H1 (cell line): ENCODE results near the gene DVL1. TPM values are rescaled to one million over a fixed set of nuclear protein-coding genes. Genes with fewer than 3 reads are reported as not detected.

Experiments
- CTCF ChIA-PET: fragments of 300-600 bp; sonication (Branson Sonifier 250); formaldehyde crosslinking; loops from one replicate; lab custom pipeline; 2021; ENCODE audit not compliant: partially characterized antibody; lab: Charles Lee
- POLR2A ChIA-PET: fragments of 300-600 bp; sonication (Branson Sonifier 250); formaldehyde crosslinking; loops from one replicate; lab custom pipeline; 2021; ENCODE audit warnings: inconsistent platforms; ENCODE audit not compliant: partially characterized antibody; lab: Charles Lee
- DNase-seq, 2 experiments: peaks; one replicate each; pipeline versions ENCODE4 v3.0.0 to v3.0.0-alpha.2; 2010 to 2022; ENCODE audit warnings: low spot score in 2 of 2, low read depth in 1 of 2, mixed read lengths in 1 of 2
- FAIRE-seq: peaks from 2 replicates; lab custom pipeline; 2011; peaks lifted over from hg19 to GRCh38; lab: Jason Lieb, UNC
- H2AFZ ChIP-seq: 2 replicates; pipeline ENCODE4 v1.8.1; 2012; ENCODE audit warnings: low read length, inconsistent platforms
- H2AK5ac ChIP-seq: 2 replicates; pipeline ENCODE4 v1.6.1; 2013; ENCODE audit warnings: low read depth, low read length
- H2BK120ac ChIP-seq: replicated peaks from 2 replicates; pipeline ENCODE3; 2013; ENCODE audit warnings: low read depth, low read length, inconsistent platforms
- H2BK12ac ChIP-seq: 2 replicates; pipeline ENCODE4 v1.6.1; 2013; ENCODE audit warnings: low read depth, low read length
- H2BK15ac ChIP-seq: 2 replicates; pipeline ENCODE4 v1.6.1; 2013; ENCODE audit warnings: low read length
- H2BK20ac ChIP-seq: 2 replicates; pipeline ENCODE4 v1.6.1; 2013; ENCODE audit warnings: low read length
- H2BK5ac ChIP-seq: 2 replicates; pipeline ENCODE4 v1.6.1; 2013; ENCODE audit warnings: low read depth, low read length
- H3K14ac ChIP-seq: 2 replicates; pipeline ENCODE4 v1.6.1; 2013; ENCODE audit warnings: inconsistent platforms; ENCODE audit not compliant: insufficient read length
- H3K18ac ChIP-seq: 2 replicates; pipeline ENCODE4 v1.6.1; 2013; ENCODE audit warnings: low read length; ENCODE audit errors: extremely low read depth
- H3K23ac ChIP-seq: 2 replicates; pipeline ENCODE4 v1.6.1; 2013; ENCODE audit warnings: inconsistent platforms; ENCODE audit not compliant: insufficient read length
- H3K23me2 ChIP-seq: 2 replicates; pipeline ENCODE4 v1.6.1; 2013; ENCODE audit warnings: low read depth, low read length
- H3K27ac ChIP-seq: 2 replicates; pipeline ENCODE4 v1.6.1; 2011; ENCODE audit warnings: low read depth, low read length, inconsistent platforms
- H3K27me3 ChIP-seq, 4 experiments: replicated peaks in 1 of 4; 1 replicate in 1 of 4; 2 replicates in 3 of 4; pipeline versions ENCODE4 v1.6.1 to v1.8.1; 2011 to 2013; ENCODE audit warnings: low read length in 3 of 4, mild to moderate bottlenecking in 3 of 4, inconsistent platforms in 2 of 4, mixed read lengths in 2 of 4, moderate library complexity in 1 of 4; ENCODE audit not compliant: control insufficient read depth in 3 of 4, insufficient read depth in 3 of 4; ENCODE audit errors: extremely low read depth in 1 of 4
- H3K36me3 ChIP-seq, 4 experiments: 2 replicates each; pipeline versions ENCODE4 v1.6.1 to v1.8.1; 2011 to 2013; ENCODE audit warnings: mild to moderate bottlenecking in 4 of 4, low read length in 3 of 4, moderate library complexity in 2 of 4, control low read depth in 1 of 4, inconsistent platforms in 1 of 4; ENCODE audit not compliant: insufficient read depth in 4 of 4, control insufficient read depth in 2 of 4
- H3K4ac ChIP-seq: replicated peaks from 2 replicates; pipeline ENCODE3; 2013; ENCODE audit warnings: low read length, low read depth, mixed read lengths, inconsistent platforms; ENCODE audit not compliant: insufficient read length
- H3K4me1 ChIP-seq, 4 experiments: replicated peaks in 1 of 4; 1 replicate in 1 of 4; 2 replicates in 3 of 4; pipeline versions ENCODE4 v1.6.1 to v1.8.1; 2011 to 2013; ENCODE audit warnings: low read length in 3 of 4, inconsistent platforms in 2 of 4, mixed read lengths in 1 of 4; ENCODE audit not compliant: insufficient read depth in 4 of 4, control insufficient read depth in 3 of 4
- H3K4me2 ChIP-seq, 2 experiments: 2 replicates each; pipeline versions ENCODE4 v1.6.1 to v1.8.1; 2011 to 2013; ENCODE audit warnings: low read depth in 2 of 2, low read length in 2 of 2, control low read depth in 1 of 2, inconsistent platforms in 1 of 2, mild to moderate bottlenecking in 1 of 2; ENCODE audit not compliant: insufficient read depth in 1 of 2
- H3K4me3 ChIP-seq, 4 experiments: fragments of 200-600, 300-600 bp in 1 of 4; sonication (generic), shearing (Covaris generic), sonication (Bioruptor Twin) in 1 of 4; 2 replicates each; pipeline versions ENCODE4 v1.5.1 to v1.8.1; 2011 to 2016; ENCODE audit warnings: low read length in 4 of 4, low read depth in 3 of 4, control low read depth in 2 of 4, inconsistent platforms in 2 of 4, mild to moderate bottlenecking in 2 of 4, mixed read lengths in 1 of 4, moderate library complexity in 1 of 4; ENCODE audit not compliant: insufficient read depth in 2 of 4; ENCODE audit errors: extremely low read depth in 1 of 4
- H3K56ac ChIP-seq: replicated peaks from 2 replicates; pipeline ENCODE3; 2013; ENCODE audit warnings: low read depth, mild to moderate bottlenecking, mixed read lengths, low read length, inconsistent platforms; ENCODE audit not compliant: insufficient read length
- H3K79me1 ChIP-seq: 2 replicates; pipeline ENCODE4 v1.6.1; 2013; ENCODE audit warnings: low read depth, low read length, control low read depth
- H3K79me2 ChIP-seq, 2 experiments: 2 replicates each; pipeline versions ENCODE4 v1.6.1 to v1.8.1; 2012 to 2013; ENCODE audit warnings: low read length in 2 of 2, mild to moderate bottlenecking in 2 of 2, inconsistent platforms in 1 of 2; ENCODE audit not compliant: insufficient read depth in 2 of 2, control insufficient read depth in 1 of 2
- H3K9ac ChIP-seq, 4 experiments: replicated peaks in 1 of 4; 1 replicate in 1 of 4; 2 replicates in 3 of 4; pipeline versions ENCODE4 v1.6.1 to v1.8.1; 2011 to 2013; ENCODE audit warnings: low read depth in 3 of 4, low read length in 3 of 4, control low read depth in 2 of 4, mild to moderate bottlenecking in 2 of 4, moderate library complexity in 2 of 4, inconsistent platforms in 1 of 4; ENCODE audit errors: extremely low read depth in 1 of 4
- H3K9me3 ChIP-seq, 2 experiments: 2 replicates each; pipeline versions ENCODE4 v1.6.1 to v1.8.1; 2012 to 2013; ENCODE audit warnings: mild to moderate bottlenecking in 2 of 2, moderate library complexity in 2 of 2, control low read depth in 1 of 2, inconsistent platforms in 1 of 2, low read depth in 1 of 2, low read length in 1 of 2, mixed read lengths in 1 of 2; ENCODE audit not compliant: insufficient read depth in 2 of 2
- H4K20me1 ChIP-seq, 2 experiments: replicated peaks in 1 of 2; 2 replicates each; pipeline versions ENCODE3 to v1.8.1; 2011 to 2013; ENCODE audit warnings: inconsistent platforms in 2 of 2, low read length in 2 of 2, mild to moderate bottlenecking in 1 of 2; ENCODE audit not compliant: insufficient read depth in 2 of 2, control insufficient read depth in 1 of 2
- H4K5ac ChIP-seq: 2 replicates; pipeline ENCODE4 v1.6.1; 2013; ENCODE audit warnings: low read length, low read depth, mixed read lengths, inconsistent platforms; ENCODE audit not compliant: insufficient read length
- H4K8ac ChIP-seq: 2 replicates; pipeline ENCODE4 v1.8.0; 2013; ENCODE audit warnings: mild to moderate bottlenecking, moderate library complexity, low read length, inconsistent platforms; ENCODE audit not compliant: insufficient read depth; ENCODE audit errors: extremely low read depth
- H4K91ac ChIP-seq: replicated peaks from 2 replicates; pipeline ENCODE3; 2013; ENCODE audit warnings: low read length, mixed read lengths, inconsistent platforms; ENCODE audit not compliant: insufficient read length
- CHD1 ChIP-seq: IDR thresholded peaks from 2 replicates; pipeline ENCODE4 v1.6.1; 2012; ENCODE audit warnings: low read depth, low read length, improper control_type of control experiment
- USF2 ChIP-seq: IDR thresholded peaks from 2 replicates; pipeline ENCODE4 v1.6.1; 2011; ENCODE audit warnings: low read length, improper control_type of control experiment
- WGBS, 2 experiments: shearing (Covaris generic) in 1 of 2; methylation state at CpG; one replicate each; pipeline versions ENCODE4 v1.1.6 to v1.1.7; 2013 to 2015; ENCODE audit warnings: low lambda C conversion rate in 2 of 2, mixed read lengths in 2 of 2, inconsistent platforms in 1 of 2, low coverage in 1 of 2, missing lambda C conversion rate in 1 of 2; ENCODE audit not compliant: insufficient replicate concordance in 2 of 2, insufficient coverage in 1 of 2, insufficient read length in 1 of 2; ENCODE audit errors: extremely low coverage in 1 of 2, missing lambda C conversion rate in 1 of 2; 5-methylcytosine and 5-hydroxymethylcytosine counted together
- polyA plus RNA-seq, 7 experiments: library from polyadenylated mRNA; depleted of rRNA in 3 of 7; stranded (reverse) in 5 of 7; unstranded in 2 of 7; fragments of >200 nt in 5 of 7; fragments of 200-250 nt in 2 of 7; gene quantifications; 1 replicate in 5 of 7; 2 replicates in 1 of 7; 4 replicates in 1 of 7; pipeline versions ENCODE4 v1.2.1 to v1.2.3, GENCODE V29; 2011 to 2013; ENCODE audit warnings: missing spikeins in 2 of 7, mixed read lengths in 2 of 7
- total RNA-seq: library from RNA; stranded (reverse); fragmentation: NEBNext Ultra II Directional; extraction: Animal tissue kit (Norgen Biotek cat#: 25700); gene quantifications from 2 replicates; pipeline ENCODE4 v1.2.1, GENCODE V29; 2021

The DVL1 gene
- total and polyA plus RNA-seq, 2 of the 8 experiments (the other 6 are each of a cell fraction or from before 2014, with no cell fraction given) = 39.4 to 58.9 TPM

GRCh38 chr1:1358433-1359271 lies 9.4 kb upstream of the DVL1 start, which contains the start of gene MXRA8:
TSS of gene MXRA8 (minus strand) at chr1:1358555. CDS start at chr1:1358504, 51 bp downstream.
- H3K27ac ChIP-seq = no peak within 1 kb of the TSS
- POLR2A ChIA-PET = interaction anchor here (0.6 to 4.0 kb wide), 9 partner anchors 12 to 62 kb away, joined by 3 to 19 read pairs (median 4); partner anchors contain the start of genes ANKRD65, AURKAIP1 and MRPL20

More at GRCh38 chr1:1358433-1359271, 9.4 kb upstream of the DVL1 start, which contains the start of gene MXRA8:
- 67% methylated on average over 23 of the region's 29 CpGs; no CpG with 5 or more reads in 1 of the 2 experiments for WGBS, 2 experiments
- Histone ChIP-seq H3K23me2 (peaks cover 14% of the 10 kb centered on the region), H4K8ac (peak within 1 kb of the TSS; percentile 72), H3K4me3 (peak within 1 kb of the TSS in 2 of 4 experiments; percentile 16 to 18; a peak in 3 of 8 replicates), H4K91ac (peak within 1 kb of the TSS; percentile 91), H3K18ac (peak within 1 kb of the TSS; percentile 78), H3K36me3 (no peaks in the 10 kb centered on the region), H2BK15ac (peak within 1 kb of the TSS; percentile 88), H3K27me3 (peaks cover 9 to 17% (median 14%) of the 10 kb centered on the region in 4 experiments), H2BK20ac (peak within 1 kb of the TSS; percentile 48; the same call in 1 of the 2 replicates), H3K4me1 (peaks cover 2 to 34% (median 23%) of the 10 kb centered on the region in 4 experiments), H4K5ac (no peak within 1 kb of the TSS), H2AFZ (no peak within 1 kb of the TSS), H2BK120ac (no peak within 1 kb of the TSS), H3K79me1 (no peaks in the 10 kb centered on the region), H4K20me1 (no peaks in the 10 kb centered on the region), H3K4ac (peak within 1 kb of the TSS; percentile 7), H3K14ac (no peak within 1 kb of the TSS), H3K9me3 (no peaks in the 10 kb centered on the region), H3K4me2 (peak within 1 kb of the TSS; percentile 47 to 50; a peak in 3 of 4 replicates), H2BK5ac (peak within 1 kb of the TSS; percentile 60; the same call in 1 of the 2 replicates), H3K9ac (0 out of 7 replicates have a peak within 1 kb of the TSS, but pooled peaks of 1 of the 4 experiments have one; percentile 8), H2AK5ac (peak within 1 kb of the TSS; percentile 83; the same call in 1 of the 2 replicates), H3K56ac (no peak within 1 kb of the TSS), H3K79me2 (no peaks in the 10 kb centered on the region), H2BK12ac (peak within 1 kb of the TSS; percentile 92), H3K23ac (no peak within 1 kb of the TSS)
- TF ChIP-seq USF2 = peak; percentile 30; the same call in 1 of the 2 replicates
- TF ChIP-seq CHD1 = no peak
- DNase-seq (peak in 1 of 2 experiments; percentile 66), FAIRE-seq (no peak)
- CTCF ChIA-PET = interaction anchor here (0.7 to 2.9 kb wide), 5 partner anchors 10 to 44 kb away, joined by 3 to 18 read pairs (median 4); no protein-coding TSS in a partner anchor
